GM18951 (cell line): ENCODE measurements around the gene GRHPR.
"Not testable (repeated sequence)": the region's sequence is repeated elsewhere in the genome, so short reads cannot be mapped to it uniquely, and the experiment has no call there.

ENCODE experiments used
- POLR2A ChIP-seq: IDR thresholded peaks from 4 replicates; pipeline ENCODE4 v1.6.1; 2011; ENCODE audit warnings: mild to moderate bottlenecking; ENCODE audit not compliant: insufficient read length, insufficient read depth; ENCODE audit errors: extremely low read depth
- in situ Hi-C: fragments of 300-500 bp; cut with MboI; formaldehyde crosslinking; loops from one replicate; pipeline ENCODE4 v1.12.0; 2022; ENCODE audit warnings: low sequenced_read_pairs, mixed read lengths, inconsistent platforms; ENCODE audit not compliant: unreplicated experiment

The GRHPR gene

GRCh38 chr9:37419204-37419603, 3.3 kb upstream of the GRHPR start:
- in situ Hi-C loops: no loop called here

GRCh38 chr9:37420271-37421215, 2.0 kb upstream of the GRHPR start:
- TF ChIP-seq POLR2A: no peak
- in situ Hi-C loops: no loop called here

More at GRCh38 chr9:37419204-37419603, 3.3 kb upstream of the GRHPR start:
- no peak for TF ChIP-seq POLR2A

GRCh38 chr9:37421914-37422288, 595 bp upstream of the GRHPR start:
- TF ChIP-seq POLR2A: no peak
- in situ Hi-C loops: no loop called here

GRCh38 chr9:37423508-37423907, 1.0 kb downstream of the GRHPR start:
- in situ Hi-C loops: no loop called here
- TF ChIP-seq POLR2A: no peak

GRCh38 chr9:37424204-37424685, 1.7 kb downstream of the GRHPR start:
- in situ Hi-C loops: no loop called here
- no peak for TF ChIP-seq POLR2A

- in situ Hi-C loops: no loop called here
- no peak for TF ChIP-seq POLR2A
Measured at GRCh38 chr9:37424686-37425297, 2.3 kb downstream of the GRHPR start.

DNA sequence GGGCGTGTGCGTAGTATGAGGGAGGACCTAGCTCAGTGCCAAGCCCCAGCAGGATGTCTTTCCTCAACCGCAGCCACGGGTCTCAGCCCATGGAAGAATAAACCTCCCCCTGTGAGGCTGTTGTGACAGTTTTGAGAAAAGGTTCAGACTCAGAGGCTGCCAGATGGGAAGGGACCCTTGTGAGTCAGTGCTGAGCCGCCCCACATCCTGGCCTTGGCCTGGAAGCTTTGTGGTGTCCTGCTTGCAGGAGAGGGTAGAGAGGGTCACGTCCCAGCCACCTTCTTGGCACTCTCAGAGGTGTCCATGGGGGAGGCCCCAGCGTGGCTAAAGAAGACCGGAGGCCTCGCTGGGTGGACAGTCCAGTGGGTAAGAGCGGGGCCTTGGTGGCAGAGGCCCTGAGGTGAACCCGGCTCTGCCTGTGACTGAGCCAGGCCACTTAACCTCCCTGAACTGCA, 2.8 kb downstream of the GRHPR start:
- in situ Hi-C loops: no loop called here
- TF ChIP-seq POLR2A: no peak

DNA sequence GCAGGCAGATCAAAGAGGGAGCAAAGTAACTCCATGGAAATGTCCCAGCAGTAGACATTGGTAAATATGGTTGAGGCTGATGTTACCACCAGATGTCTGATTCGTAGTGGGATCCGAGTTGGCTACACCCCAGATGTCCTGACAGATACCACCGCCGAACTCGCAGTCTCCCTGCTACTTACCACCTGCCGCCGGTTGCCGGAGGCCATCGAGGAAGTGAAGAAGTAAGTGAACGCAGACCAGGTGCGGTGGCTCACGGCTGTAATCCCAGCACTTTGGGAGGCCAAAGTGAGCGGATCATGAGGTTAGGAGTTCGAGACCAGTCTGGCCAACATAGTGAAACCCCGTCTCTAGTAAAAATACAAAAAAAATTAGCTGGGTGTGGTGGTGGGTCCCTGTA, 3.9 kb downstream of the GRHPR start:
- in situ Hi-C loops: not testable (repeated sequence)

DNA sequence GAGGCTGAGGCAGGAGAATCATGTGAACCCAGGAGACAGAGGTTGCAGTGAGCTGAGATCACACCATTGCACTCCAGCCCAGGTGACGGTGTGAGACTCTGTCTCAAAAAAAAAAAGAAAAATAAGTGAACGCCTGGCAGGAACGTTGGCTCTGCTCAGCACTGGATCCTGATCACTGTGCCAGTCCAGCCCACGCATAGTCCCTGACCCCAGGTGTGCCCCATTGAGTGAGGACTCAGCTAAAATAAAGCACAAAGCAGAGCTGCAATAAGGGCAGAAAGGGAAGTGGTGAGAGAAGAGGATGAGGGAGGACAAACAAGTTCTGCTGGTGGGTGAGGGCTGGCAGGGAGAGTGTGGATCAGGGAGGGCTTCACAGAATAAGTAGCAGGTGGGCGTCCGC, 4.3 kb downstream of the GRHPR start:
- in situ Hi-C loops: no loop called here
- TF ChIP-seq POLR2A: no peak

DNA sequence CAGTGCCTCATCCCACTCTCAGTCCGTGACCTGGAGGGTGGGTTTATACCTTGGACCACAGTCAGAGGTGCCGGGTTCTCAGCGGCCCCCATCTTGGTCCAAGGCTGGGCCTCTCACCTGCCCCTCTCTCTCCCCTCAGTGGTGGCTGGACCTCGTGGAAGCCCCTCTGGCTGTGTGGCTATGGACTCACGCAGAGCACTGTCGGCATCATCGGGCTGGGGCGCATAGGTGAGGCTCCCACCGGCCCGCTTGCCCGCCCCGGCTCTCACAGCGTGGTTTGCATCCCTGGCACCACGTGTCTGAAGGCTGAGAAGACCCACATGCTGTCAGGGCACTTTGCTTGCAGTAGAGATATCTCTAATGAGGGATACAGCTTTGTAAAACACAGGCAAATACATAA, 5.8 kb downstream of the GRHPR start:
- no peak for TF ChIP-seq POLR2A
- in situ Hi-C loops: no loop called here

DNA sequence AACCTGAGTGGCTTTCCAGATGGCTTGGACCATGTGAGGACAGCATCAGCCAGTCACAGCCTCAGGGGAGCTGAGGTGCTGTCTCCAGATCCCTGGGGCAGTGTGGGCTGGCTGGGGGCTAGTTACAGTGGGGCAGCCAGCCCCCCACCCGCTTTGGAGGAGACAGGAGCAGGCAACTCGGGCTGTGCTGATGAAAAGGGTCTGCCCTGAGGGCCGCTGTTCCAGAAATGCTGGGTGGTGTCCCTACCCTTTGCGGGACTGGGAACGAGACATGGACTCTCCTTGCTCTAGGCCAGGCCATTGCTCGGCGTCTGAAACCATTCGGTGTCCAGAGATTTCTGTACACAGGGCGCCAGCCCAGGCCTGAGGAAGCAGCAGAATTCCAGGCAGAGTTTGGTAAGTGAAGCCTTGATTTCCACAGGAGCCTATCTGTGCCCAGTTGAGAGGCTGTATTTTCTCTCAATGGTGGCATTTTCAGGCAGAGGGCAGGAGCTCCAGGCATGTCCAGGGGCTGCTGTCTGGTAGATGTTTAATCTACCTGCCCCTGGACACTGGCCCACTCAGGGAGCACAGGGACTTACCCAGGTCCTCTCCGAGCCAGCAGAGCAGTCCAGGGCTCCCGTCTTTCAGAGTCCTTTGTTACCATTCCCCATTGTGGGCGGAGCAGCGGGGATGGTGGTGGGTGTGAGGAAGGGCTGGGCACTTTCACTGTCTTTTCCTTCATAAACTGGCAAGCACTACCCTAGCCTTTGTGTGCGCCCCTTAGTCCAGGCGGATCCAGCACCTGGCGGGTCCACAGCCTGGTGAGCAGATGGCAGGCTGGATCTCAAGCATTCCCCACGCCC, 7.2 kb downstream of the GRHPR start:
- in situ Hi-C loops: no loop called here
- TF ChIP-seq POLR2A: peak; percentile 25

- in situ Hi-C loops: no loop called here
- TF ChIP-seq POLR2A: no peak
Measured at GRCh38 chr9:37430841-37431597, 8.5 kb downstream of the GRHPR start.

DNA sequence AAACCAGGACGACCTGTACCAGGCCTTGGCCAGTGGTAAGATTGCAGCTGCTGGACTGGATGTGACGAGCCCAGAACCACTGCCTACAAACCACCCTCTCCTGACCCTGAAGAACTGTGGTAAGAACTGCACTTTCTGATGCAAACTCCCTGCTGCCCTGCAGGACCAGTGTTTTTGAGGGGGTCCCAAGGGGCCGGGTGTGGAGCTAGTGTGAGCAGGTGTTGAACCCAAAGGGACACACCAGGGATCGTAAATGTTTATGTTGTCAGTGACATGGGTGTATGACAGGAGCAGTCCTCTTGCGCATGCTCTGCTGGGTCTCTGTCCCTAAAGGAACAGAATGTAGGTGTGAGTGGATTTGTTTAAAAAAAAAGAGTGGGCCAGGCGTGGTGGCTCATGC, 9.5 kb downstream of the GRHPR start:
- in situ Hi-C loops: no loop called here
- no peak for TF ChIP-seq POLR2A

DNA sequence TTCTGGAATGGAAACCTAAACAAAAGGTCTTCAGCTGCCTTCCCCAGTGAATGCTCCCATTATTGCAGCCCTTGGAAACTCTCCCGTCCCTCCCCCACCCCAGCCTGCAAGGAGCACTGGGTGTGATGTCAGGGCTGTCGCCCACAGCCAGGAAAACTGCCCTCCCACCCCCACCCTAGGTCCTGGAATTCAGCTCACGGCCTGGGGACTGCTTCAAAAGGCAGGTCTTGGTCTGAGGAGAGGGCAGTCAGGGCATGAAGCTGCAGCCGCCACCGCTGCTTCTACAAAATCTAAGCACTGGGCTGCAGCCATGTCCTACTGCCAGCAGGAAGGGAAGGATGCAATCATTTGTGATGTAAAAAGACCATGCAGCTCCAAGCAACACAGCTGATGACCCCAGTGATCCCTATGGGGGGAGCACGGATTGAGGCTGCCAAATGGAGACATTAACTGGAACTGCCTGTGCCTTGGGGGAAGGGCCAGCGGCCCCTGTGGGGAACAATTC, 11.4 kb downstream of the GRHPR start:
- in situ Hi-C loops: no loop called here

More for the DNA sequence above, 11.4 kb downstream of the GRHPR start:
- TF ChIP-seq POLR2A: no peak
